ENCODE results near the gene MSH5.
"Not testable (repeated sequence)": the region's sequence is repeated elsewhere in the genome, so short reads cannot be mapped to it uniquely, and the experiment has no call there.

MSH5 gene

DNA sequence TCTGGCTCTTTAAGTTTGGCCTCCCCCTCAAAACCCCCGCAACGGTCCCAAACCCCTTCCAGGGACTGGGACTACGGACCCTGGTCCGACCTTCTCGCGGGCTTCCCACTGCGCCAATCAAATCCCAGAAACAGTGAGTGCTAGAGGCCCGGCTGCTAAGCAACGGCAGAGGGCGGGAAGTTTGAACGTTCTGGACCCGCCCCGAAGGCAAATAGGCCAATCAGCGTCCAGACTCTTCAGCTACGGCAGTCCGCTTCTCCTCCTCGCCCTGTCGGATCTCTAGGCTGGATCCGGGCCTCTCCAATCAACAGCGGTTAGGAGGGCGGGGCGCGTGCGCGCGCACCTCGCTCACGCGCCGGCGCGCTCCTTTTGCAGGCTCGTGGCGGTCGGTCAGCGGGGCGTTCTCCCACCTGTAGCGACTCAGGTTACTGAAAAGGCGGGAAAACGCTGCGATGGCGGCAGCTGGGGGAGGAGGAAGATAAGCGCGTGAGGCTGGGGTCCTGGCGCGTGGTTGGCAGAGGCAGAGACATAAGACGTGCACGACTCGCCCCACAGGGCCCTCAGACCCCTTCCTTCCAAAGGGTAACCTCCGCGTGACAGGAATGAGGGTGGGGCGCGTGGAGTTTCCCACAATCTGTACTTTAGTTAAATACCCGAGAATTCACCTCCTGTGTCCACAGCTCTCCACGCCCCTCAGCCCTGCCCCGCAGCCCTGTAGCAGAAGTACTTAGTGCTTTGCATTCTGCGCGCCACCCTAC is at the start of gene MSH5:
Gene MSH5, plus strand, starts transcription at position 367 of the 758 bp plus-strand sequence. CDS start 462 bp downstream, outside the sequence.
- DNase-seq, result peak; percentile 100

DNA sequence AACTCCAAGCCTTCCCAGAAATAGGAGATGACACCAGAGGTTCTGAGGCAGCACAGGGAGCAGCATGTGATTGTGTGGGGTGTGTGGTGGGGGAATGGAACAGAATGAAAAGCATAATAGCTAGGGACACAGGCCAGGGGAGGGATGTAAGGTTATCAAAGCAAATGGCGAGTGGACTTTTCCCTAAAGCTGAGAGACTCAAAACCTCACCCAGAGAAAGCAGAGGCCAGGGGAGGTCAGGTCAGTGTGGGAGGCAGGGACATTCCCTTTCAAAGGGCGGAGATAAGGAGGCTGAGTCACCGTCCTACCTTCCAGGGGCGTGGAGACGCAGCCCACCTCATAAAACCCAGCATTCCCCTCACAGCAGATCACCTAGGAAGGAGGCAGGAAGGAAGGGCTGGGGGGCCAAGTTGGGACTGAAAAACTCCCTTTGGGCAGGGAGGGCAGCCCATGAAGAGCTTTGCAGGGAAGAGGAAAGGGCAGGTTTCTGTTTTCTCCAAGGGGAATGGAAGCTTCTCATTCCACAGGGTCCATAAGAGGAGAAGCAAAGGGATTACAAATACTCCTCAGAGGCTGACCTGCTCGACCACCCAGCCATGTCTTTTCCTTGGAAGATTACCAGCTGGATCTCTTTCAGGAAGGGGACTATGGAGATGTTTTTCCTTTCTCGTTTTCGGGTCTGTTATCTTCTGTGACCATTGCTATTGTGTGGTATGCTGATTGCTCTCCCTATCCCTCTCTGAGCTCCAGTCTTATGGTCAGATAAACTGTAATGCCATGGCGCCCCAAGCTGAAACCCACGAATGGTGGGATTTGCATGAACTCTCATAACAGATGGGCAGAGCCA is 49.4 kb upstream of the MSH5 start:
- DNase-seq, result no peak

DNA sequence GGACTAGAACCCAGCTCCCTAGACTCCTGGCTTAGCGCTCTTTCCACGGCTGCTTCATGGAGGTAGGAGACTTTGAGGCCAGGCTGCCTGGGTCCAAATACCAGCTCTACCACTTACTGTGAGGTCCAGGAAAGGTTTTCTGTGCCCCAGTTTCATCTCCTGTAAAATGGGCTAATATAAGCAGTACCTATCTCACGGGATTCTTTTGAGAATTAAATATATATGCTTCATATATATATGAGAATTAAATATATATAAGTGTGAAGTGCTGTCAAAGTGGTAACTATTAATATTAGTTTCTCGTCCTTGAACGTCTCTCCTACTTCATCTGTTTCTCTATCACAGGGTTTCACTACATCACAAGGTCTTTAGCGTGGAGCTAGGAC is 48.7 kb upstream of the MSH5 start:
- no peak for DNase-seq

GRCh38 chr6:31691564-31692108 is 48.2 kb upstream of the MSH5 start:
- no peak for DNase-seq

DNA sequence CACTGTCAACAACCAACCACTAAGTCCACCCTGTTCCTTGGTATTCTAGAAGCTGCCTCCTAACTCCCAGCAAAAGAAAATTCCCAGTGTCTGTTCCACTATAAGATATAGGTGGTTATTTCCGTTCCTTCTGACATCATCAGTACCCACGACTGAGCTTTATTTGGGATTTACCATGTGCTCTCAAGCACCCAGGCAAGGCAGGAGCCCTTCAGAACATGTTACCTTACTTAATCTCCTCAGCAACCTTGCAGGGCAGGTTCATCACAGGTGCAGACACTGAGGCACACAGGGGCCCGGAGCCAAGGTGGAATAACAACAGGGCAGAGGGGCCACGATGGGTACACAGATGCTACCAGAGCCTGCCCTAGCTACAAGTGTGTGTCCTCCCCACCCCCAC is 47.5 kb upstream of the MSH5 start:
- no peak for DNase-seq

- no peak for DNase-seq
Observed at GRCh38 chr6:31692886-31693285, 46.9 kb upstream of the MSH5 start.

GRCh38 chr6:31693535-31693934 is 46.3 kb upstream of the MSH5 start:
- no peak for DNase-seq

GRCh38 chr6:31697555-31697954 is 42.2 kb upstream of the MSH5 start:
- DNase-seq, result peak; percentile 69

GRCh38 chr6:31700740-31701401 is 38.9 kb upstream of the MSH5 start:
- DNase-seq, result no peak

DNA sequence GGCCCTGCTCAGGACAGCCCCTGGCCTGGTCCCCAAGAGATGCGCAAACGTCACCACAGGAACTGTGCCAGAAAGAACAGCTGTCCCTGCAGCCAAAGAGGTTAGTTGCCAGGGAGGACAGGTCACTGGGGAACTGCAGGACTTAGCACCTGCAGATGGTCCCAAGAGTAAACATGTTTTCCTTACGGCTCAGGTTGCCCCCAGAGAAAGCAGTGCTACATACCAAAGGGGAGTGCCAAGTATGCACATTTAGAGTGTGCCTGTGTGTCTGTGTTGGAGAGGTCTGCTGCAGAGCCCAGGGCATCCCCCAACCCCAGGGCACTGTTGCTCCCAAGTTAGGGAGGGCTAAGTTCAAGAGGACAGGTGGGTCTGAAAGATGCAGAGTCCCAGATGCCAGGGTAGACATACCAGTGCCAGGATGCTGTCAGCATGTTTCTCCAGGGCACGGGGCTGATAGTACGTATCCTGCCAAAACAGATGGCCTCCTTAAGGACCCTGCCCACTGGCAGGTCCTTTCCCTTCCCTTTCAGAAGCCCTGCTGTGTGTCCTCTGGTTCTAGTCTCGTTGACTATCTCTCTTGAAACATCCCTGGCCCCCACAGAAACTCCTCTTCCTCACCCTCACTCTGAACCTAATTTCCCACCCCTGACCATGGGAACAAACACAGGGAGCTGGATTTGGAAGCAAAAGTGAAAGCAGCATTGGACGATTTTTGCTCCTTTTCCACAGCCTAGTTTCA is 38.0 kb upstream of the MSH5 start:
- peak; percentile 77 for DNase-seq

GRCh38 chr6:31702405-31702818 is 37.4 kb upstream of the MSH5 start:
- DNase-seq, result no peak

DNA sequence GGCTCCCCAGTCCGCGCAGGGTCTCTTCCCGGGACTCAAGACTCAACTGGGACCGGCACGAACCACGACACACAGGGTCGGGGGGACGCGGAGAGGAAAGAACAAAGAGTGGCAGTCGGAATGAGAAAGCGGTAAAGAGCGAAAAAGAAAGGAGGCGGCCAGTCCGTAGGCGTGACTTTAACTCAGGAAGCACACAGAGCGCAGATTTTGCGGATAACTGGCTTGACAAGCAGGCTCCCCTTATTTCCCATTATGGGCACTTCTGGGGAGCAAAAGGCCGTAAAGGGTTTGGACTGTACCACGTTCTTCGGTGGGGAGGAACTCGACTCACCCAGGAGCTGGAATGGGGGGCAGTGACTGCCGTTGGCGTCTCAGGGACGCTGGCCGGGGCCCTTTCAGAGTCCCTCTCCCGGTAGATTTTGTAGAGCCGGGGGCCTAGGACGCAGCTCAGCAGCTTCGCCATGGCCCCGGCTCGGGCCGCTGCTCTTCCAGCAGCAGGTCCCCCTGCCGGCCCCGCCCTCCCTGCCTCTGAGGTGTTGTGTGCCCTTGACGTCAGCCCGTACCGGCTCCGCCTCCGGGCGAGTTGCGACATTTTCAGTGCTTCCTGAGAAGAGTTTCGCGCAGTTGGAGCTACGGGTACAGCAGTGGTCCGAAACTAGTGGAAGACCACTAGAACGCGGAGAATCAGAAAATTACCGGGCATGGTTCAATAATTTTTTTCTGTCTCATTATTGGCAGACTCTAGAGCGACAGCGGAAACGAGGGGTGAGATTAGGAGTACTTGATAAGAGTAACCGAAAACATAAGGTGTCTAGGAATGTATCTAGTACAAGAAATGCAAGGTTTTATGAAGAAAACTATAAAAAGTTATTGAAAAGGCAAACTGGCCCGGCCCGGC is 36.7 kb upstream of the MSH5 start, which contains the start of gene ABHD16A:
Gene ABHD16A, minus strand, starts transcription at position 506 of the 898 bp plus-strand sequence. Its CDS starts 43 bp downstream, at position 463.
- DNase-seq, result peak; percentile 99

GRCh38 chr6:31705931-31706330 is 33.9 kb upstream of the MSH5 start:
- DNase-seq, result no peak

DNA sequence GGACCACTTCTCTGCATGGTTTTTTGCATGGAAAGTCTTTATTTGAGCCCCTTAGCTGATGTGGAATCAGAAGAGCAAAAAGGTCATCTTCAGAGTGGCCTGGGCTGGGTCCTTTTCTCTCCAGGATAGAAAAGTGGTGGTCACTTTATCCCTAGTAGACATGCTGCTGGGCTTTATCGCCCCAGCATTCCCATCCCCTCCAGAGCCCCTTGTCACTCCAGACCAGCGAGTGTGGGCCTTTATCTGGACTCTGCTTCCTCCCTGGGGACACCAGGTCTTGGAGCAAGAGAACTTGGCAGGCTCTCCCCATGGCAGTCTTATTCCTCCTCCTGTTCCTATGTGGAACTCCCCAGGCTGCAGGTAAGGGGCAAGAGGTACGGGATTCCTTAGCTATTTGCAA is 33.2 kb upstream of the MSH5 start, which contains the start of gene LY6G6F:
Gene LY6G6F, plus strand, starts transcription at position 268 of the 400 bp plus-strand sequence. Its CDS starts 41 bp downstream, at position 309.
- no peak for DNase-seq

DNA sequence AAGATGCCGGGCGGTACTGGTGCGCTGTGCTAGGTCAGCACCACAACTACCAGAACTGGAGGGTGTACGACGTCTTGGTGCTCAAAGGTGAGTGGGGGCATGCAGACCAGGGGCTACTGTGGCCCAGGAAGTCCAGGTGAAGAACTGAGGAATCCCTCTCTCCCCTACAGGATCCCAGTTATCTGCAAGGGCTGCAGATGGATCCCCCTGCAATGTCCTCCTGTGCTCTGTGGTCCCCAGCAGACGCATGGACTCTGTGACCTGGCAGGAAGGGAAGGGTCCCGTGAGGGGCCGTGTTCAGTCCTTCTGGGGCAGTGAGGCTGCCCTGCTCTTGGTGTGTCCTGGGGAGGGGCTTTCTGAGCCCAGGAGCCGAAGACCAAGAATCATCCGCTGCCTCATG is 32.1 kb upstream of the MSH5 start:
- DNase-seq, result no peak

GRCh38 chr6:31708224-31708623 is 31.6 kb upstream of the MSH5 start:
- DNase-seq, result no peak

- not testable (repeated sequence) for DNase-seq
Observed at GRCh38 chr6:31709157-31709556, 30.6 kb upstream of the MSH5 start.

GRCh38 chr6:31710523-31711219 is 29.1 kb upstream of the MSH5 start:
- DNase-seq, result peak; percentile 69

DNA sequence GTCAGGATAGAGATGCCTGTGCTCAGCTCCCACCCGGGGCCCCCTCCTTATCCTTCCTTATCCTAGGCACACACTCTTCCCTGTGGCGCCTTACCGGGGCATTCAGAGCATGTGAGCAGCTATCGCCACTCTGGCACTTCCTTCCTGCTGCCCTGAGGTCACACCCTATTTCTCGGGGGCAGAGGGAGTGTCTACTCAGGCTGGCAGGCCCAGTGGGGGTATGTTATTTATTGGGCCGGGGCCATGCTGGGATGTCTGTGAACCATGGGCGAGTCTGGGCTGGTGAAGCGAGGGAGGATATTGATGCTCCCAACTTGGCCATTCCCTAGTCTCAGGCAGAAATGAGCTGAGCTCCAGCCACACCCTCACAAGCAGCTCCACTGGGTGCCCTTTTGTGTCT is 28.6 kb upstream of the MSH5 start:
- DNase-seq, result peak; percentile 86

GRCh38 chr6:31712296-31712695 is 27.5 kb upstream of the MSH5 start:
- DNase-seq, result peak; percentile 51

All from NCI-H69 (cell line).